Neuronal stem cell (in vitro differentiated cells): ENCODE measurements around the gene KAZN.

Source experiments
- DNase-seq: peaks from one replicate; pipeline ENCODE4 v3.0.0-alpha.2; 2013; ENCODE audit warnings: low spot score
- H2AFZ ChIP-seq: one replicate; pipeline ENCODE4 v1.6.1; 2013; ENCODE audit warnings: mild to moderate bottlenecking, low read length, inconsistent platforms
- H2AK5ac ChIP-seq: 2 replicates; pipeline ENCODE4 v1.6.1; 2013; ENCODE audit warnings: low read depth, mild to moderate bottlenecking, inconsistent platforms, low read length, moderate library complexity, mixed read lengths
- H2BK120ac ChIP-seq: 2 replicates; pipeline ENCODE4 v1.6.1; 2013; ENCODE audit warnings: low read depth, mild to moderate bottlenecking, inconsistent platforms, low read length, moderate library complexity, mixed read lengths
- H2BK12ac ChIP-seq: one replicate; pipeline ENCODE4 v1.6.1; 2013; ENCODE audit warnings: low read length, inconsistent platforms
- H2BK15ac ChIP-seq: 2 replicates; pipeline ENCODE4 v1.6.1; 2013; ENCODE audit warnings: mild to moderate bottlenecking, low read length, inconsistent platforms, mixed read lengths
- H2BK5ac ChIP-seq: one replicate; pipeline ENCODE4 v1.6.1; 2013; ENCODE audit warnings: inconsistent platforms, mild to moderate bottlenecking, low read length, moderate library complexity
- H3K14ac ChIP-seq: one replicate; pipeline ENCODE4 v1.6.1; 2013; ENCODE audit warnings: low read length, inconsistent platforms
- H3K18ac ChIP-seq: 2 replicates; pipeline ENCODE4 v1.6.1; 2013; ENCODE audit warnings: low read length, inconsistent platforms
- H3K23ac ChIP-seq: 2 replicates; pipeline ENCODE4 v1.6.1; 2013; ENCODE audit warnings: low read depth, mild to moderate bottlenecking, mixed read lengths, low read length, inconsistent platforms; ENCODE audit not compliant: poor library complexity
- H3K27ac ChIP-seq: replicated peaks from 3 replicates; pipeline ENCODE4 v1.5.1; 2013; ENCODE audit warnings: low read length, inconsistent platforms
- H3K27me3 ChIP-seq, 3 experiments: 2 replicates each; pipeline ENCODE4 v1.6.1; 2013; ENCODE audit warnings: low read length in 3 of 3, mild to moderate bottlenecking in 2 of 3, inconsistent platforms in 1 of 3, low read depth in 1 of 3, mixed read lengths in 1 of 3, moderate library complexity in 1 of 3; ENCODE audit not compliant: control insufficient read depth in 3 of 3, insufficient read depth in 3 of 3
- H3K36me3 ChIP-seq, 2 donors: replicated peaks in 1 of 2; 2 replicates each; pipeline ENCODE4 v1.6.1; 2013; ENCODE audit warnings: low read length in 2 of 2; ENCODE audit not compliant: control insufficient read depth in 2 of 2, insufficient read depth in 2 of 2
- H3K4ac ChIP-seq: 2 replicates; pipeline ENCODE4 v1.6.1; 2013; ENCODE audit warnings: inconsistent platforms, mild to moderate bottlenecking, low read length, moderate library complexity
- H3K4me1 ChIP-seq, 2 donors: 1 replicate in 1 of 2; 2 replicates in 1 of 2; pipeline ENCODE4 v1.6.1; 2013; ENCODE audit warnings: low read length in 2 of 2, low read depth in 1 of 2; ENCODE audit not compliant: control insufficient read depth in 2 of 2, insufficient read depth in 1 of 2
- H3K4me2 ChIP-seq: one replicate; pipeline ENCODE4 v1.6.1; 2013; ENCODE audit warnings: mild to moderate bottlenecking, low read length, inconsistent platforms; ENCODE audit not compliant: insufficient read depth, poor library complexity, severe bottlenecking
- H3K4me3 ChIP-seq, 2 donors: 2 replicates each; pipeline ENCODE4 v1.5.1; 2013; ENCODE audit warnings: low read length in 2 of 2, mild to moderate bottlenecking in 2 of 2, inconsistent platforms in 1 of 2, moderate library complexity in 1 of 2
- H3K79me1 ChIP-seq: one replicate; pipeline ENCODE4 v1.6.1; 2013; ENCODE audit warnings: low read depth, mild to moderate bottlenecking, inconsistent platforms, low read length, moderate library complexity
- H3K9ac ChIP-seq: one replicate; pipeline ENCODE4 v1.6.1; 2013; ENCODE audit warnings: mild to moderate bottlenecking, low read depth, low read length, inconsistent platforms; ENCODE audit not compliant: poor library complexity
- H3K9me3 ChIP-seq, 2 donors: replicated peaks in 1 of 2; 2 replicates each; pipeline versions ENCODE3 to v1.6.1; 2013; ENCODE audit warnings: low read length in 2 of 2, mild to moderate bottlenecking in 2 of 2, inconsistent platforms in 1 of 2, low read depth in 1 of 2, mixed read lengths in 1 of 2, moderate library complexity in 1 of 2; ENCODE audit not compliant: control insufficient read depth in 2 of 2, insufficient read depth in 1 of 2
- H4K8ac ChIP-seq: one replicate; pipeline ENCODE4 v1.6.1; 2013; ENCODE audit warnings: low read depth, mild to moderate bottlenecking, inconsistent platforms, low read length, moderate library complexity
- H4K91ac ChIP-seq: one replicate; pipeline ENCODE4 v1.6.1; 2013; ENCODE audit warnings: low read length, low read depth, mild to moderate bottlenecking, inconsistent platforms; ENCODE audit not compliant: poor library complexity
- WGBS, 2 donors: extraction: QIAGEN DNeasy Blood & Tissue Kit; methylation state at CpG; one replicate each; pipeline ENCODE4 v1.1.7; 2013; ENCODE audit warnings: missing lambda C conversion rate in 2 of 2, mixed read lengths in 1 of 2; ENCODE audit not compliant: insufficient read length in 2 of 2, insufficient replicate concordance in 1 of 2; ENCODE audit errors: extremely low coverage in 2 of 2; 5-methylcytosine and 5-hydroxymethylcytosine counted together

Gene KAZN

GRCh38 chr1:14803002-14803789 is 204.7 kb downstream of the KAZN start:
- H3K27me3 ChIP-seq = no peaks in the 10 kb centered on the region
- H3K9me3 ChIP-seq = peaks cover 11 to 32% of the 10 kb centered on the region in 2 donors
- WGBS, 2 donors = no CpG with 5 or more reads among the region's 19 CpGs
- H3K14ac ChIP-seq = no peak overlapping the region
- H2AK5ac ChIP-seq = no peak overlapping the region
- no peak overlapping the region for H4K91ac ChIP-seq
- no peak overlapping the region for H3K27ac ChIP-seq
- no peak overlapping the region for H2BK15ac ChIP-seq
- no peak overlapping the region for H2BK5ac ChIP-seq
- no peak overlapping the region for H3K4me2 ChIP-seq
- no peak overlapping the region for H2BK120ac ChIP-seq
- no peak overlapping the region for H3K23ac ChIP-seq
- H2AFZ ChIP-seq = no peak overlapping the region
- no peak overlapping the region for H2BK12ac ChIP-seq
- DNase-seq = no peak
- H3K18ac ChIP-seq = peak overlapping the region; percentile 15
- H3K4ac ChIP-seq = peak overlapping the region; percentile 70
- H3K36me3 ChIP-seq = peaks cover 0 to 60% of the 10 kb centered on the region in 2 donors
- no peak overlapping the region for H3K9ac ChIP-seq
- no peak overlapping the region for H3K4me3 ChIP-seq
- H4K8ac ChIP-seq = peak overlapping the region; percentile 74
- no peaks in the 10 kb centered on the region for H3K4me1 ChIP-seq
- H3K79me1 ChIP-seq = no peaks in the 10 kb centered on the region

- H2BK5ac ChIP-seq = no peak overlapping the region
- no peak for DNase-seq
- H3K4me3 ChIP-seq = no peak overlapping the region
- H3K18ac ChIP-seq = no peak overlapping the region
- H3K9me3 ChIP-seq = peaks cover 13 to 32% of the 10 kb centered on the region in 2 donors
- no peak overlapping the region for H3K14ac ChIP-seq
- H3K27ac ChIP-seq = no peak overlapping the region
- no peaks in the 10 kb centered on the region for H3K27me3 ChIP-seq
- H2BK15ac ChIP-seq = no peak overlapping the region
- no peaks in the 10 kb centered on the region for H3K79me1 ChIP-seq
- no peak overlapping the region for H4K8ac ChIP-seq
- H3K4ac ChIP-seq = no peak overlapping the region
- no peak overlapping the region for H4K91ac ChIP-seq
- no peak overlapping the region for H2BK120ac ChIP-seq
- no peak overlapping the region for H2AFZ ChIP-seq
- H3K36me3 ChIP-seq = peaks cover 0 to 52% of the 10 kb centered on the region in 2 donors
- H3K9ac ChIP-seq = no peak overlapping the region
- H3K23ac ChIP-seq = no peak overlapping the region
- no peak overlapping the region for H2AK5ac ChIP-seq
- H3K4me1 ChIP-seq = no peaks in the 10 kb centered on the region
- no CpG with 5 or more reads among the region's 5 CpGs for WGBS, 2 donors
- no peak overlapping the region for H2BK12ac ChIP-seq
- no peak overlapping the region for H3K4me2 ChIP-seq
Measured at GRCh38 chr1:14804626-14805025, 206.1 kb downstream of the KAZN start.

- no peak overlapping the region for H3K4me3 ChIP-seq
- peaks cover 0 to 4% of the 10 kb centered on the region in 2 donors for H3K4me1 ChIP-seq
- no peak overlapping the region for H3K18ac ChIP-seq
- H2AK5ac ChIP-seq = no peak overlapping the region
- no peak overlapping the region for H3K4me2 ChIP-seq
- no peak overlapping the region for H3K4ac ChIP-seq
- H2BK5ac ChIP-seq = no peak overlapping the region
- H2BK120ac ChIP-seq = no peak overlapping the region
- no peak overlapping the region for H2BK12ac ChIP-seq
- WGBS, 2 donors = no CpG with 5 or more reads among the region's 2 CpGs
- H2BK15ac ChIP-seq = no peak overlapping the region
- H4K8ac ChIP-seq = no peak overlapping the region
- H2AFZ ChIP-seq = no peak overlapping the region
- peaks cover 0 to 44% of the 10 kb centered on the region in 2 donors for H3K36me3 ChIP-seq
- H3K9ac ChIP-seq = no peak overlapping the region
- H3K27ac ChIP-seq = no peak overlapping the region
- no peak overlapping the region for H3K14ac ChIP-seq
- DNase-seq = no peak
- no peaks in the 10 kb centered on the region for H3K27me3 ChIP-seq
- no peak overlapping the region for H3K23ac ChIP-seq
- no peaks in the 10 kb centered on the region for H3K79me1 ChIP-seq
- no peak overlapping the region for H4K91ac ChIP-seq
- peaks cover 13 to 32% of the 10 kb centered on the region in 2 donors for H3K9me3 ChIP-seq
Measured at GRCh38 chr1:14806772-14807171, 208.3 kb downstream of the KAZN start.

GRCh38 chr1:14808768-14809167 is 210.3 kb downstream of the KAZN start:
- Histone ChIP-seq H4K8ac (no peak overlapping the region), H3K4me3 (no peak overlapping the region), H3K27ac (no peak overlapping the region), H3K9ac (no peak overlapping the region), H3K9me3 (peaks cover 13 to 38% of the 10 kb centered on the region in 2 donors), H3K4ac (no peak overlapping the region), H3K36me3 (peaks cover 0 to 42% of the 10 kb centered on the region in 2 donors), H2BK15ac (no peak overlapping the region), H3K27me3 (no peaks in the 10 kb centered on the region), H2BK120ac (no peak overlapping the region), H3K4me2 (no peak overlapping the region), H2BK5ac (no peak overlapping the region), H3K18ac (no peak overlapping the region), H2BK12ac (no peak overlapping the region), H2AK5ac (no peak overlapping the region), H3K23ac (no peak overlapping the region), H3K4me1 (peaks cover 0 to 4% of the 10 kb centered on the region in 2 donors), H4K91ac (no peak overlapping the region), H3K79me1 (no peaks in the 10 kb centered on the region), H3K14ac (no peak overlapping the region), H2AFZ (no peak overlapping the region)
- DNase-seq = no peak
- WGBS, 2 donors = no CpG with 5 or more reads among the region's 2 CpGs
